ENCODE data around the gene R3HDM1.

DNA sequence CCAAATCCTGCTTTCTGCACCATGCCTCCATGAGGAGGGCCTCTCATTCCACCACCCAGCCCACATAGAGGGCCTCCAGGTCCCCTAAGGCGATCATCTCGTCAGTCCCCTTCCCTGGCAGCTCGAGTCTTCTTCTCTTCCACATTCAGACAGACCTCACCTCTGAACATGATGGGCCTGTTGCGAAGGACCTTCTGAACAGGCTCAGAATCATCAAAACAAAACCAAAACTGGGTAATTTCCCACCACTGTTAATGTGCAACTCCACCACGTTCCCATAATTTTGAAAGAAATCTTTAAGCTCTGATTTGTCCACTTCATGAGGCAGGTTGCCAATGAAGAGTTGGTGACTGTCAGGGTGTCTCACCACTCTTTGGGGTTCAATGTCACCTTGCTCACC, 20.7 kb upstream of the R3HDM1 start:
- TF ChIP-seq, protein P1, sequence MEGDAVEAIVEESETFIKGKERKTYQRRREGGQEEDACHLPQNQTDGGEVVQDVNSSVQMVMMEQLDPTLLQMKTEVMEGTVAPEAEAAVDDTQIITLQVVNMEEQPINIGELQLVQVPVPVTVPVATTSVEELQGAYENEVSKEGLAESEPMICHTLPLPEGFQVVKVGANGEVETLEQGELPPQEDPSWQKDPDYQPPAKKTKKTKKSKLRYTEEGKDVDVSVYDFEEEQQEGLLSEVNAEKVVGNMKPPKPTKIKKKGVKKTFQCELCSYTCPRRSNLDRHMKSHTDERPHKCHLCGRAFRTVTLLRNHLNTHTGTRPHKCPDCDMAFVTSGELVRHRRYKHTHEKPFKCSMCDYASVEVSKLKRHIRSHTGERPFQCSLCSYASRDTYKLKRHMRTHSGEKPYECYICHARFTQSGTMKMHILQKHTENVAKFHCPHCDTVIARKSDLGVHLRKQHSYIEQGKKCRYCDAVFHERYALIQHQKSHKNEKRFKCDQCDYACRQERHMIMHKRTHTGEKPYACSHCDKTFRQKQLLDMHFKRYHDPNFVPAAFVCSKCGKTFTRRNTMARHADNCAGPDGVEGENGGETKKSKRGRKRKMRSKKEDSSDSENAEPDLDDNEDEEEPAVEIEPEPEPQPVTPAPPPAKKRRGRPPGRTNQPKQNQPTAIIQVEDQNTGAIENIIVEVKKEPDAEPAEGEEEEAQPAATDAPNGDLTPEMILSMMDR (IDR thresholded peaks at IDR 0.05) = no peak
- no peak for TF ChIP-seq POLR2A (IDR thresholded peaks at IDR 0.05)
